Hepatocyte (in vitro differentiated cells): Measurements from ENCODE around the gene CCDC196.

Experiments used
- CTCF ChIP-seq: fragments of 200-600 bp; sonication (generic); IDR thresholded peaks from 2 replicates; pipeline ENCODE4 v1.5.1; 2016; ENCODE audit warnings: antibody characterized with exemption, mild to moderate bottlenecking; ENCODE audit not compliant: poor library complexity
- EZH2 ChIP-seq: fragments of 200-600 bp; sonication (generic); IDR thresholded peaks from 2 replicates; pipeline ENCODE4 v1.6.1; 2016; ENCODE audit warnings: antibody characterized with exemption, mild to moderate bottlenecking, borderline replicate concordance
- EZH2phosphoT487 ChIP-seq: fragments of 200-600 bp; sonication (generic); IDR thresholded peaks from one replicate; pipeline ENCODE4 v1.6.1; 2018; ENCODE audit warnings: antibody characterized with exemption, mild to moderate bottlenecking, low read depth, moderate library complexity; ENCODE audit not compliant: unreplicated experiment, severe bottlenecking

- TF ChIP-seq CTCF, result no peak
- TF ChIP-seq EZH2, result no peak
- no peak for TF ChIP-seq EZH2phosphoT487
Measured at GRCh38 chr14:66483322-66483721, 2.8 kb upstream of the CCDC196 start.
